ENCODE measurements around the gene NR1I3. TPM values are rescaled to one million over a fixed set of nuclear protein-coding genes. Genes with fewer than 3 reads are reported as not detected.

The NR1I3 gene
- total and polyA plus RNA-seq, 2 of the 13 experiments (the other 11 are each of a cell fraction or from before 2014, with no cell fraction given): 0.62 to 0.95 TPM

GRCh38 chr1:161192476-161193465, 45.2 kb downstream of the NR1I3 start (continued):
- no peak for TF ChIP-seq SIN3A (IDR thresholded peaks at IDR 0.05; ENCODE audit: borderline replicate concordance, low read depth, low read length)
- no peak for TF ChIP-seq GABPB1 (CRISPR knock-in tag; IDR thresholded peaks at IDR 0.05)
- no peak for TF ChIP-seq ZNF552 (CRISPR knock-in tag; IDR thresholded peaks at IDR 0.05; ENCODE audit: borderline replicate concordance)
- TF ChIP-seq ZNF83 (CRISPR knock-in tag; IDR thresholded peaks at IDR 0.05; ENCODE audit: borderline replicate concordance): no peak
- TF ChIP-seq ZEB1 (IDR thresholded peaks at IDR 0.05; ENCODE audit: insufficient replicate concordance, low read depth): no peak
- TF ChIP-seq ZBTB20 (CRISPR knock-in tag; IDR thresholded peaks at IDR 0.05; ENCODE audit: borderline replicate concordance, low read depth): no peak
- no peak for TF ChIP-seq BORCS8-MEF2B (CRISPR knock-in tag; IDR thresholded peaks at IDR 0.05)
- no peak for TF ChIP-seq ZNF605 (CRISPR knock-in tag; IDR thresholded peaks at IDR 0.05)
- TF ChIP-seq FOXA3 (CRISPR knock-in tag; IDR thresholded peaks at IDR 0.05): no peak
- TF ChIP-seq SYNCRIP (IDR thresholded peaks at IDR 0.05; ENCODE audit: insufficient read depth, low read depth, low read length): no peak
- TF ChIP-seq POLR2AphosphoS2 (IDR thresholded peaks at IDR 0.05; ENCODE audit: low read depth, low read length): no peak
- TF ChIP-seq ZNF557 (CRISPR knock-in tag; IDR thresholded peaks at IDR 0.05): 0 out of 2 replicates have a peak, but pooled peaks have one; percentile 62
- TF ChIP-seq SRSF1 (optimal IDR thresholded peaks at IDR 0.05; ENCODE audit: low read depth, low read length): no peak
- TF ChIP-seq SALL2 (CRISPR knock-in tag; IDR thresholded peaks at IDR 0.05): peak; percentile 37; the same call in 1 of the 2 replicates
- TF ChIP-seq ZNF33B (CRISPR knock-in tag; IDR thresholded peaks at IDR 0.05): no peak
- TF ChIP-seq NFE2L2 (IDR thresholded peaks at IDR 0.05; ENCODE audit: low read length): no peak
- TF ChIP-seq ZBTB10 (CRISPR knock-in tag; IDR thresholded peaks at IDR 0.05; ENCODE audit: borderline replicate concordance): no peak
- no peak for TF ChIP-seq RORA (CRISPR knock-in tag; IDR thresholded peaks at IDR 0.05)
- no peak for TF ChIP-seq ZSCAN29 (CRISPR knock-in tag; conservative IDR thresholded peaks at IDR 0.05)
- no peak for TF ChIP-seq ZNF18 (CRISPR knock-in tag; IDR thresholded peaks at IDR 0.05; ENCODE audit: insufficient replicate concordance)
- 0 out of 2 replicates have a peak, but pooled peaks have one; percentile 28 for TF ChIP-seq ZNF772 (CRISPR knock-in tag; IDR thresholded peaks at IDR 0.05)
- no peak for TF ChIP-seq E2F5 (CRISPR knock-in tag; conservative IDR thresholded peaks at IDR 0.05)
- no peak for TF ChIP-seq ZSCAN21 (CRISPR knock-in tag; IDR thresholded peaks at IDR 0.05; ENCODE audit: borderline replicate concordance)
